ENCODE measurements around the gene SLC26A1. TPM values are rescaled to one million over a fixed set of nuclear protein-coding genes. Genes with fewer than 3 reads are reported as not detected.
"Not testable (repeated sequence)": the region's sequence is repeated elsewhere in the genome, so short reads cannot be mapped to it uniquely, and the experiment has no call there.

The SLC26A1 gene
- total RNA-seq, 1 experiment from 2014 or later = 0.16 TPM

DNA sequence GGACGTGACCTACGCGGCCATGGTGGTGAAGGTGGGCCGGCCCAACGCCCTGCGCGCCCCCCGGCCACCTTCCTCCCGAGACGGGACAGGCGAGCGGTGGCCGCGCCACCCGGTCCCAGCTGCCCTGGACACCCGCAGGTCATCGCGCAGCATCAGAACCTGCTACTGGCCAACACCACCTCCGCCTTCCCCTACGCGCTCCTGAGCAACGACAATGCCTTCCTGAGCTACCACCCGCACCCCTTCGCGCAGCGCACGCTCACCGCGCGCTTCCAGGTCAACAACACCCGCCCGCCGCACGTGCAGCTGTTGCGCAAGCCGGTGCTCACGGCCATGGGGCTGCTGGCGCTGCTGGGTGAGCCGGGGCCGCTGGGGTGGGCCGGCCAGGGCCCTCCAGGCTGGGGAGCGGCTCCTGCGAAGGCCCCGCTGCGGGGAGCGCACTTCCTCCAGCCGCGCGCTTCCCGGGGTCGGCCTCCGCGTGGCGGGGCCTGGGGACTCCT lies 9.0 kb upstream of the SLC26A1 start:
- POLR2A ChIA-PET = no interaction called here
- Mint-ChIP-seq H3K4me1 (ENCODE audit: insufficient read depth, unreplicated experiment) (no peaks in the 10 kb centered on the region), H3K27me3 (ENCODE audit: insufficient read depth, unreplicated experiment) (peaks cover 28% of the 10 kb centered on the region), H3K9me3 (ENCODE audit: unreplicated experiment) (no peaks in the 10 kb centered on the region), H3K27ac (ENCODE audit: low read depth, unreplicated experiment) (no peak overlapping the region), H3K36me3 (ENCODE audit: insufficient read depth, unreplicated experiment) (peaks cover 6% of the 10 kb centered on the region), H3K4me3 (ENCODE audit: unreplicated experiment) (no peak overlapping the region)
- DNase-seq (ENCODE audit: unreplicated experiment) = no peak
- no TSS peak for BruUV-seq (replicated peaks)
- CTCF ChIA-PET = no interaction called here
- TF ChIP-seq, protein P1, sequence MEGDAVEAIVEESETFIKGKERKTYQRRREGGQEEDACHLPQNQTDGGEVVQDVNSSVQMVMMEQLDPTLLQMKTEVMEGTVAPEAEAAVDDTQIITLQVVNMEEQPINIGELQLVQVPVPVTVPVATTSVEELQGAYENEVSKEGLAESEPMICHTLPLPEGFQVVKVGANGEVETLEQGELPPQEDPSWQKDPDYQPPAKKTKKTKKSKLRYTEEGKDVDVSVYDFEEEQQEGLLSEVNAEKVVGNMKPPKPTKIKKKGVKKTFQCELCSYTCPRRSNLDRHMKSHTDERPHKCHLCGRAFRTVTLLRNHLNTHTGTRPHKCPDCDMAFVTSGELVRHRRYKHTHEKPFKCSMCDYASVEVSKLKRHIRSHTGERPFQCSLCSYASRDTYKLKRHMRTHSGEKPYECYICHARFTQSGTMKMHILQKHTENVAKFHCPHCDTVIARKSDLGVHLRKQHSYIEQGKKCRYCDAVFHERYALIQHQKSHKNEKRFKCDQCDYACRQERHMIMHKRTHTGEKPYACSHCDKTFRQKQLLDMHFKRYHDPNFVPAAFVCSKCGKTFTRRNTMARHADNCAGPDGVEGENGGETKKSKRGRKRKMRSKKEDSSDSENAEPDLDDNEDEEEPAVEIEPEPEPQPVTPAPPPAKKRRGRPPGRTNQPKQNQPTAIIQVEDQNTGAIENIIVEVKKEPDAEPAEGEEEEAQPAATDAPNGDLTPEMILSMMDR (IDR thresholded peaks at IDR 0.05; ENCODE audit: unreplicated experiment) = no peak
- intact Hi-C loops (cut with micrococcal nuclease) = no loop called here

DNA sequence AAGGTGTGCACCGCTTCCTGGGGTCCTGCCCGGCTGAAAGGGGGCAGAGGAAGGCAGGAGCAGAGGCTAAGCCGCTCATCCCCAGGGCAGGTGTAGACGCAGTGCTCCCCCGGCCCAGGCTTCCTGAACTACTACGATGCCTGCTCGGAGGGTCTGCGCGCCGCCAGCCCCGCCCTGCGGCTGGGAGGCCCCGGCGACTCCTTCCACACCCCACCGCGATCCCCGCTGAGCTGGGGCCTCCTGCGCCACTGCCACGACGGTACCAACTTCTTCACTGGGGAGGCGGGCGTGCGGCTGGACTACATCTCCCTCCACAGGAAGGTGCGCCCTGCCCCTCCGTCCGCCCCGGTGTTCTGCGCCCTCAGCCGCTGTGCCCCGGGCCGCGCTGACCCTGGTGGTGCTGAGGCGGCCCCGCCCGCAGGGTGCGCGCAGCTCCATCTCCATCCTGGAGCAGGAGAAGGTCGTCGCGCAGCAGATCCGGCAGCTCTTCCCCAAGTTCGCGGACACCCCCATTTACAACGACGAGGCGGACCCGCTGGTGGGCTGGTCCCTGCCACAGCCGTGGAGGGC lies 8.4 kb upstream of the SLC26A1 start:
- CTCF ChIA-PET = no interaction called here
- DNase-seq (ENCODE audit: unreplicated experiment) = no peak
- Mint-ChIP-seq H3K27ac (ENCODE audit: low read depth, unreplicated experiment) (no peak overlapping the region), H3K36me3 (ENCODE audit: insufficient read depth, unreplicated experiment) (peaks cover 8% of the 10 kb centered on the region), H3K9me3 (ENCODE audit: unreplicated experiment) (no peaks in the 10 kb centered on the region), H3K27me3 (ENCODE audit: insufficient read depth, unreplicated experiment) (peaks cover 23% of the 10 kb centered on the region), H3K4me1 (ENCODE audit: insufficient read depth, unreplicated experiment) (no peaks in the 10 kb centered on the region), H3K4me3 (ENCODE audit: unreplicated experiment) (no peak overlapping the region)
- no TSS peak for BruUV-seq (replicated peaks)
- POLR2A ChIA-PET = no interaction called here
- TF ChIP-seq, protein P1 (IDR thresholded peaks at IDR 0.05; ENCODE audit: unreplicated experiment) = no peak
- intact Hi-C loops (cut with micrococcal nuclease) = no loop called here

DNA sequence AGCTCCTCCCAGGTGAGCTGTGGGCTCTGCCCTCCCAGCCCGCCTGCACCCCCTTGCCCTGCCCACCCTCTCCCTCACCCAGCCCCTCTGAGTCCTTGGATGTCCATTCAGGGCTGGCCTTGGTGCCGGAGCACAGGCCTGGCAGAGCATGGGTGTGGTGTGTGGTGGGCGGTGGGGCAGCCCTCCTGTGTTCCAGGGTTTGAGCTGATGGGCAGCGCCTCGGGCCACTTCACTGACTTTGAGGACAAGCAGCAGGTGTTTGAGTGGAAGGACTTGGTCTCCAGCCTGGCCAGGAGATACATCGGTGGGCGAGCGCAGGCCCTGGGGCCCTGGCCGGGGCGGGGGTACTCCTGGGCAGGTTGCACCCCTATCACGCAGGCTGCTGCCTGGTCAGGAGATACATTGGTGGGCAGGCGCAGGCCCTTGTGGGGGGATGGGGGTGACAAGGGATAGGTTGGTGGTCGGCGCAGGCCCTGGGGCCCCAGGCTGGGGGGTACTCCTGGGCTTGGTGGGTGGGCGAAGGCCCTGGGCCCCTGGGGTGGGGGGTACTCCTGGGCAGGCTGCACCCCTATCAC lies 7.6 kb upstream of the SLC26A1 start:
- peaks cover 10% of the 10 kb centered on the region for H3K36me3 Mint-ChIP-seq (ENCODE audit: insufficient read depth, unreplicated experiment)
- TF ChIP-seq, protein P1 (IDR thresholded peaks at IDR 0.05; ENCODE audit: unreplicated experiment) = no peak

DNA sequence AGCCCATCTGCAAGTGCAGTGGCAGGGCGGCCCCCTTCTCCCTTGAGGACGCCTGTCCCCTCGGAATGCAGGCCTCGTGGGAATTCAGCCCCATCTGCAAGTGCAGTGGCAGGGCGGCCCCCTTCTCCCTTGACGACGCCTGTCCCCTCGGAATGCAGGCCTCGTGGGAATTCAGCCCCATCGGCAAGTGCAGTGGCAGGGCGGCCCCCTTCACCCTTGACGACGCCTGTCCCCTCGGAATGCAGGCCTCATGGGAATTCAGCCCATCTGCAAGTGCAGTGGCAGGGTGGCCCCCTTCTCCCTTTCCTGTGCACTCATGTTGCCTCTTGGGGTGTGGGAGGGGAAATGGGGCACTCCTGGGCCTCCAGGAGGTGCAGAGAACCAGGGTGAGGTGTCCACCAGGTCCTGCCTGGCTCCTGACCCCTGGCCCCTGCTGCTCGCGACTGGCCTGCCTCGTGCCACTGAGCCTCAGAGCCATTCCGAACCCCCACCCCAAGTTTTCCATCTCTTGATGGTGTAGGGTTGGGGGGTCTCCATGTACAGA lies 6.8 kb upstream of the SLC26A1 start:
- H3K27me3 Mint-ChIP-seq (ENCODE audit: insufficient read depth, unreplicated experiment) = peaks cover 19% of the 10 kb centered on the region

More for the DNA sequence above, 7.6 kb upstream of the SLC26A1 start:
- ChIA-PET CTCF (no interaction called here), POLR2A (no interaction called here)
- no peaks in the 10 kb centered on the region for H3K9me3 Mint-ChIP-seq (ENCODE audit: unreplicated experiment)
- intact Hi-C loops (cut with micrococcal nuclease) = no loop called here
- H3K4me3 Mint-ChIP-seq (ENCODE audit: unreplicated experiment) = no peak overlapping the region
- H3K27me3 Mint-ChIP-seq (ENCODE audit: insufficient read depth, unreplicated experiment) = peaks cover 19% of the 10 kb centered on the region
- no peak for DNase-seq (ENCODE audit: unreplicated experiment)
- no peak overlapping the region for H3K27ac Mint-ChIP-seq (ENCODE audit: low read depth, unreplicated experiment)
- no peaks in the 10 kb centered on the region for H3K4me1 Mint-ChIP-seq (ENCODE audit: insufficient read depth, unreplicated experiment)
- no TSS peak for BruUV-seq (replicated peaks)

DNA sequence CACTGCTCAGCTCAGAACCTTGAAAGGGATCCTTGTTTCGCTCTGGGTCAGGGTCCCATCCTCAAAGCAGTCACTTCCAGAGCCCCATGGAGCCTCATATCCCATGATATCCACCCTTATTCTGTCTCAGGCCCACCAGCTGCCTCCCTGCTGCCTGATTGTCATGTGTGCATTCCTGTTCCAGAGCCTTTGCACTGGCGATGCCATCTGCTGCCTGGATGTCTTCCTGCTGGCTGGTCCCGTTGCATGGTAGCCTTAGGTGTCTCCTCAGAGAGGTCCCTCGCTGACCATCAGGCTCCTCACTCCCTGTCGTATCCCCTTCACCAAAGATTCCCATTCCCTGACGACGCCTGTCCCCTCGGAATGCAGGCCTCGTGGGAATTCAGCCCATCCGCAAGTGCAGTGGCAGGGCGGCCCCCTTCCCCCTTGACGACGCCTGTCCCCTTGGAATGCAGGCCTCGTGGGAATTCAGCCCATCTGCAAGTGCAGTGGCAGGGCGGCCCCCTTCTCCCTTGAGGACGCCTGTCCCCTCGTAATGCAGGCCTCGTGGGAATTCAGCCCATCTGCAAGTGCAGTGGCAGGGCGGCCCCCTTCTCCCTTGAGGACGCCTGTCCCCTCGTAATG lies 6.1 kb upstream of the SLC26A1 start:
- H3K4me1 Mint-ChIP-seq (ENCODE audit: insufficient read depth, unreplicated experiment); intact Hi-C loops (cut with micrococcal nuclease); CTCF ChIA-PET; H3K36me3 Mint-ChIP-seq (ENCODE audit: insufficient read depth, unreplicated experiment); DNase-seq (ENCODE audit: unreplicated experiment); H3K4me3 Mint-ChIP-seq (ENCODE audit: unreplicated experiment); H3K27ac Mint-ChIP-seq (ENCODE audit: low read depth, unreplicated experiment); H3K9me3 Mint-ChIP-seq (ENCODE audit: unreplicated experiment); BruUV-seq (replicated peaks): not testable (repeated sequence)
- POLR2A ChIA-PET = interaction anchor here (0.7 kb wide), 1 partner anchor 265 kb away, joined by 3 read pairs; no protein-coding TSS in a partner anchor
- peaks cover 19% of the 10 kb centered on the region for H3K27me3 Mint-ChIP-seq (ENCODE audit: insufficient read depth, unreplicated experiment)

More for the DNA sequence above, 6.8 kb upstream of the SLC26A1 start:
- intact Hi-C loops (cut with micrococcal nuclease) = no loop called here
- Mint-ChIP-seq H3K9me3 (ENCODE audit: unreplicated experiment) (no peaks in the 10 kb centered on the region), H3K27ac (ENCODE audit: low read depth, unreplicated experiment) (no peak overlapping the region), H3K36me3 (ENCODE audit: insufficient read depth, unreplicated experiment) (peaks cover 10% of the 10 kb centered on the region), H3K4me3 (ENCODE audit: unreplicated experiment) (no peak overlapping the region), H3K4me1 (ENCODE audit: insufficient read depth, unreplicated experiment) (no peaks in the 10 kb centered on the region)
- TF ChIP-seq, protein P1 (IDR thresholded peaks at IDR 0.05; ENCODE audit: unreplicated experiment) = no peak
- ChIA-PET CTCF (no interaction called here), POLR2A (no interaction called here)
- no peak for DNase-seq (ENCODE audit: unreplicated experiment)
- BruUV-seq (replicated peaks) = no TSS peak
